ENCODE data around the gene RAP1GDS1. TPM values are rescaled to one million over a fixed set of nuclear protein-coding genes. Genes with fewer than 3 reads are reported as not detected.

The RAP1GDS1 gene
- total RNA-seq, 4 donors from 2014 or later = 33.3 to 48.4 (median 35.4) TPM

DNA sequence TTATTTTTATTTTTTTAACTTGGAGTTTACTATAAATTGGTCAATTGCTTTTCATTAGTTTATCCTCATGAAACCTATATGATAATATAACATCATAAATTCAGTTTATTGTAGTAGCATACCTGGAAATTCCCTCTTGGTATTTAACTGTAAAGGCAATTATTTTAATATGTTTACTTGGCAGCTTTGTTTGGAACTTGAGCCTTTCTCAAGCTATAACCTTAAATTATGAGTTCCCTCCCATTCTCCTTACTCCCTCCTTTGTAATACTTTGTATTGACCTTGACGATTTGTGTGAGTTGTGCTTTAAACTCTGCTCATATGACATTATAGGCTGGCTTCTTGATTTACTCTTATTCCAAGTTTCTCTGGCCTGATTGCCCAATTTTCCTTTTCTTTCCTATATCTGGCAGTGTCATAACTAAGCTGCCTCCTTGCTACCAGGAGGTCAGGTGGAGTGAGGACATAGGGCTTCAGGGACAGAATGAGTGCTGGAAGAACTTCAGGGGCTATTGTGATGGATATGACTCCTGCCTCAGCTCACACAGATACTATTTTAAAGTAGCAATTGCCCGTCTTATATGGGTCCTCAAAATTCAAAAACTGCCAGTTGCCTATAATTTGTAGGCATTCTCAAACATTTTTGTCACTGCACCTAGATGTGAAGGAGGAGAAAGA lies 77.7 kb downstream of the RAP1GDS1 start:
- Histone ChIP-seq H3K27ac (no peak overlapping the region), H3K4me1 (no peaks in the 10 kb centered on the region), H3K9me3 (no peaks in the 10 kb centered on the region), H3K27me3 (no peaks in the 10 kb centered on the region), H3K4me3 (no peak overlapping the region), H3K36me3 (no peaks in the 10 kb centered on the region)
- TF ChIP-seq CTCF (IDR thresholded peaks at IDR 0.05) (no peak), POLR2A (IDR thresholded peaks at IDR 0.05) (no peak)
- no peak for DNase-seq

GRCh38 chr4:98341309-98341708 lies 80.1 kb downstream of the RAP1GDS1 start:
- Histone ChIP-seq H3K27me3 (no peaks in the 10 kb centered on the region), H3K36me3 (no peaks in the 10 kb centered on the region), H3K9me3 (no peaks in the 10 kb centered on the region), H3K4me3 (no peak overlapping the region), H3K4me1 (no peaks in the 10 kb centered on the region), H3K27ac (no peak overlapping the region)
- no peak for TF ChIP-seq CTCF (IDR thresholded peaks at IDR 0.05)
- no peak for TF ChIP-seq POLR2A (IDR thresholded peaks at IDR 0.05)
- no peak for DNase-seq

GRCh38 chr4:98343626-98344025 lies 82.4 kb downstream of the RAP1GDS1 start:
- H3K27me3 ChIP-seq = no peaks in the 10 kb centered on the region
- DNase-seq = no peak
- no peaks in the 10 kb centered on the region for H3K9me3 ChIP-seq
- H3K36me3 ChIP-seq = no peaks in the 10 kb centered on the region
- no peak overlapping the region for H3K27ac ChIP-seq
- H3K4me3 ChIP-seq = no peak overlapping the region
- no peak for TF ChIP-seq POLR2A (IDR thresholded peaks at IDR 0.05)
- TF ChIP-seq CTCF (IDR thresholded peaks at IDR 0.05) = no peak
- no peaks in the 10 kb centered on the region for H3K4me1 ChIP-seq

DNA sequence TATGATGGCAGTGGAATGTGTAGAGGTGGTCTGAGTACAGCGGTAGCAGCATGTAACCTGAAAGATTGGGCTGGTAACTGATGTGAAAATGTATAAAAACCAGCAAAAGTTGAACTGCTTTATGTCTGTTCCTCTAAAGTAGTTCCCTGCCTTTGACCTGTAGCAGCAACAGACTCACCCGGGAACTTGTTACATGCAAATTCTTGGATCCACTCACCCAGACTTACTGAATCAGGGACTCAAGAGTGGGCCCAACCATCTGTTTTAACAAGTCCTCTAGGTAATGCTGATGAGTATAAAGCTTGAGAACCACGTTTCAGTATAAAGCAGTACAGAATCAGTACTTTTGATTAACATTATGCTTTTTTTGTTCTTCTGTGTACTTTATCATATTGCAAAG lies 84.7 kb downstream of the RAP1GDS1 start:
- Histone ChIP-seq H3K9me3 (no peaks in the 10 kb centered on the region), H3K36me3 (no peaks in the 10 kb centered on the region), H3K27me3 (no peaks in the 10 kb centered on the region), H3K4me1 (no peaks in the 10 kb centered on the region), H3K27ac (no peak overlapping the region), H3K4me3 (no peak overlapping the region)
- no peak for TF ChIP-seq CTCF (IDR thresholded peaks at IDR 0.05)
- TF ChIP-seq POLR2A (IDR thresholded peaks at IDR 0.05) = no peak
- no peak for DNase-seq

- Histone ChIP-seq H3K27me3 (no peaks in the 10 kb centered on the region), H3K9me3 (no peaks in the 10 kb centered on the region), H3K36me3 (no peaks in the 10 kb centered on the region), H3K4me3 (no peak overlapping the region), H3K27ac (no peak overlapping the region), H3K4me1 (no peaks in the 10 kb centered on the region)
- TF ChIP-seq POLR2A (IDR thresholded peaks at IDR 0.05) (no peak), CTCF (IDR thresholded peaks at IDR 0.05) (no peak)
- no peak for DNase-seq
Observed at GRCh38 chr4:98352396-98352795, 91.2 kb downstream of the RAP1GDS1 start.

- no peak for DNase-seq
- H3K27me3 ChIP-seq = no peaks in the 10 kb centered on the region
- no peak for TF ChIP-seq POLR2A (IDR thresholded peaks at IDR 0.05)
- no peak for TF ChIP-seq CTCF (IDR thresholded peaks at IDR 0.05)
- H3K27ac ChIP-seq = no peak overlapping the region
- H3K4me3 ChIP-seq = no peak overlapping the region
- H3K4me1 ChIP-seq = no peaks in the 10 kb centered on the region
- H3K36me3 ChIP-seq = no peaks in the 10 kb centered on the region
- H3K9me3 ChIP-seq = no peaks in the 10 kb centered on the region
Observed at GRCh38 chr4:98352940-98353339, 91.8 kb downstream of the RAP1GDS1 start.

Measured in Peyer's patch (tissue), 4 donors.